ENCODE data around the gene DDX39A.
"Not testable (repeated sequence)": the region's sequence is repeated elsewhere in the genome, so short reads cannot be mapped to it uniquely, and the experiment has no call there.

Gene DDX39A

DNA sequence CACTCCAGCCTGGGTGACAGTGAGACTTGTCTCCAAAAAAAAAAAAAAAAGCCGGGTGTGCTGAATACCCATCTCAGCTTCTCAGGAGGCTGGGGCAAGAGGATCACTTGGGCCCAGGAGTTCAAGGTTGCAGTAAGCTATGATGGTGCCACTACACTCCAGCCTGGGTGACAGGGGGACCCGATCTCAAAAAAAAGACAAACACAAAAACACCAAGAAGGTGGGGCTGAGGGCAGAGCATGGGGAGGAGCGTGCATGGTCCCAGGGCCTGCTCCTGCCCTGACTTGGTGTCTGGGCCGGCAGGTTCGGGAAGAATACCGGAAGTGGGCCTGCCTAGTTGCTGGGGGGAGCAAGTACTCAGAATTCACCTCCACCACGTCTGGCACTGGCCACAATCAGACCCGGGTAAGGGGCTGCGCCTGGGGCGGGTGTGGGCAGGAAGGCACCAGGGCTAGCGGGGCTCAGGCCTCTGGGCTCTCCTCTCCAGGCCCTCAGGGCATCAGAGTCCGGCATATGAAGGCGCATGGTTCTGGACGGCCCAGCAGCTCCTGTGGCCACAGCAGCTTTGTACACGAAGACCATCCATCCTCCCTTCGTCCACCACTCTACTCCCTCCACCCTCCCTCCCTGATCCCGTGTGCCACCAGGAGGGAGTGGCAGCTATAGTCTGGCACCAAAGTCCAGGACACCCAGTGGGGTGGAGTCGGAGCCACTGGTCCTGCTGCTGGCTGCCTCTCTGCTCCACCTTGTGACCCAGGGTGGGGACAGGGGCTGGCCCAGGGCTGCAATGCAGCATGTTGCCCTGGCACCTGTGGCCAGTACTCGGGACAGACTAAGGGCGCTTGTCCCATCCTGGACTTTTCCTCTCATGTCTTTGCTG, 11.3 kb downstream of the DDX39A start:
- DNase-seq: no peak

DNA sequence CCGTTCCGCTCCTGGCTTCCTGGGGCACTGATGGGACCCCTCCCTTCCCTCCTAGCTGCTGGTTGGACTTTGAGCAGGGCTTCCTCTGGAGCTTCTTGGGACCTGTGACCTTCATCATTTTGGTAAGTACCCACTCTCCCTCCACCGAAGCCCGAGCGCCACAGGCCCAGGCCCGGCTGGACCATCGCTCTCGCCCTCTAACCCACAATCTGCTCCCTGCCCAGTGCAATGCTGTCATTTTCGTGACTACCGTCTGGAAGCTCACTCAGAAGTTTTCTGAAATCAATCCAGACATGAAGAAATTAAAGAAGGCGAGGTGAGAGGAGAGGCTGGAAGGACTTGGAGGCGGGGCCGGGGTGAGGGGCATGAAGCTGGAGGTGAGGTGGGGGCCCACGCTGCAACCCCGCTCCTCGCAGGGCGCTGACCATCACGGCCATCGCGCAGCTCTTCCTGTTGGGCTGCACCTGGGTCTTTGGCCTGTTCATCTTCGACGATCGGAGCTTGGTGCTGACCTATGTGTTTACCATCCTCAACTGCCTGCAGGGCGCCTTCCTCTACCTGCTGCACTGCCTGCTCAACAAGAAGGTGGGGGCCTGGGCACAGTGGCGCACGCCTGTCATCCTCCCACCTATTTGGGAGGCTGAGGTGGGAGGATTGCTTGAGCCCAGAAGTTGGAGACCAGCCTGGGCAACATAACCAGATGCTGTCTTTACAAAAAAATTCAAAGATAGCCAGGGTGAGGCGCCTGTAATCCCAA, 12.3 kb downstream of the DDX39A start:
- DNase-seq: no peak

DNA sequence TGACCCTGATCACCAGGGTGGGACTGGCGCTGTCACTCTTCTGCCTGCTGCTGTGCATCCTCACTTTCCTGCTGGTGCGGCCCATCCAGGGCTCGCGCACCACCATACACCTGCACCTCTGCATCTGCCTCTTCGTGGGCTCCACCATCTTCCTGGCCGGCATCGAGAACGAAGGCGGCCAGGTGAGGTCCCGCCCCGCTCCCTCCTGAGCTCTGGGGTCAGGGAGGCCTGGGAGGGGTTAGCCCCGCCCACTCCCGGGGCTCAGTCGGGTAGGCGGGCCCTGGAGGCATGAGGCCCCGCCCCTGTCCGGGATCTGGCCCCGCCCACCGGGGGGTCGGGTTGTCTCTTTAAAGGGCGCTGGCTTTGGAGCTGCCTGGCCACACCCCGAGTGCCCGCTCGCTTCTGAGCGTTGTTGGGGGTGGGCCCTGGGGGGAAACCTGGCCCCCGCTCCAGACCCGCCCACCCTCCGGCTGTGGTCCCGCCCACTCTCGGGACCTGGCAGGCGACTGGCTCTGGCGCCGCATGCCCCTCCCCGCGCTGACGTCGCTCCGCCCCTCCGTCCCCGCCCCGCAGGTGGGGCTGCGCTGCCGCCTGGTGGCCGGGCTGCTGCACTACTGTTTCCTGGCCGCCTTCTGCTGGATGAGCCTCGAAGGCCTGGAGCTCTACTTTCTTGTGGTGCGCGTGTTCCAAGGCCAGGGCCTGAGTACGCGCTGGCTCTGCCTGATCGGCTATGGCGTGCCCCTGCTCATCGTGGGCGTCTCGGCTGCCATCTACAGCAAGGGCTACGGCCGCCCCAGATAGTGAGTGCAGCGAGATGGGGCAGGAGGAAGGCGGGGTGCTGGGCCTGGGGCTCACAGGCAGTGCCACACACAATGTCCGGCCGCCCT, 13.1 kb downstream of the DDX39A start:
- peak; percentile 79 for DNase-seq

DNA sequence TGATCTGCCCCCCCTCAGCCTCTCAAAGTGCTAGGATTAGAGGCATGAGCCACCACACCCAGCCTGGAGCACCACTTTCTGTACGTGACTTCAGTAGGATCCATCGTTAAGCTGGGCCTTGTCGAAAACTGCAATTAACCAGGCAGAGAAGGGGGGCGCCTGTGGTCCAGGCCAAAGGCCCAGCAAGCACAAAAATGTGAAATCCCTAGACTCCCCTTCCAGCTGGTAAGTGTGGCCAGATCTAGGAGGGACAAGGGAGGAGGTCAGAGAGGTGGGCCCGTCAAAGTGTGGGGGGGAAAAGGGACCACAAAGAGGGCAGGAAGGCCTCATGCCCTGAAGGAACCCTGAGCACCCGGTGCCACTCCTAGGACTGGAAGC, 13.8 kb downstream of the DDX39A start:
- DNase-seq: no peak

DNA sequence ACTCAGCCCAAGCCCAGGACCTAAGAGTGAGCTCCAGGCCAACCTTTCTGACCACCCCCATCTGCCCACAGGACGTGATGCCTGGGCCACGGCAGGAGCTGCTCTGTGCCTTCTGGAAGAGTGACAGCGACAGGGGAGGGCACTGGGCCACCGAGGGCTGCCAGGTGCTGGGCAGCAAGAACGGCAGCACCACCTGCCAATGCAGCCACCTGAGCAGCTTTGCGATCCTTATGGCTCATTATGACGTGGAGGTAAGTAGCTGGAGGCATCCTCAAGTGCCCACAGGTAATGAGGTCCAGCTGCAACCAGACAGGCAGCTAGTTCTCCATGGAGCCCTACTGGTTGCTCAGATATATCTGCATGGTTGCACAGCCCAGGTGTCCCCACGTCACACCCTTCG, 14.8 kb downstream of the DDX39A start:
- DNase-seq: peak; percentile 20

- not testable (repeated sequence) for DNase-seq
Observed at GRCh38 chr19:14403145-14403930, 15.8 kb downstream of the DDX39A start.

- no peak for DNase-seq
Observed at GRCh38 chr19:14402332-14403144, 16.6 kb downstream of the DDX39A start.

DNA sequence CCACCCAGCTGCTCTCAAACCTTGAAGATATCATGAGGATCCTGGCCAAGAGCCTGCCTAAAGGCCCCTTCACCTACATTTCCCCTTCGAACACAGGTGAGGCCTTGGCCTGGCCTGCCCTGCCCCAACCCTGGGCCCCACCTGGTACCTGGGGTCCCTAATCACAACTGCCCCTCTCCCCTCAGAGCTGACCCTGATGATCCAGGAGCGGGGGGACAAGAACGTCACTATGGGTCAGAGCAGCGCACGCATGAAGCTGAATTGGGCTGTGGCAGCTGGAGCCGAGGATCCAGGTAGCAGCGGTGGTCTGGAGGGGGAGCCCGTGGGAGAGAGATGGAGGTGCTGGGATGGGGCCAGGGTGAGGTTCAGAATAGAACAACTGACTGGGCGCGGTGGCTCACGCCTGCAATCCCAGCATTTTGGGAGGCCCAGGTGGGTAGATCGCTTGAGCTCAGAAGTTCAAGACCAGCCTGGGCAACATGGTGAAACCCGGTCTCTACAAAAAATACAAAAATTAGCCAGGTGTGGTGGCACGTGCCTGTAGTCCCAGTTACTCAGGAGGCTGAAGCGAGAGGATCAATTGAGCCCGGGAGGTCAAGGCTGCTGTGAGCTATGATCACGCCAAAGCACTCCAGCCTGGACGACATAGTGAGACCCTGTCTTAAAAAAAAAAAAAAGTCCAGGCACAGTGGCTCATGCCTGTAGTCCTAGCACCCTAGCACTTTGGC, 17.5 kb downstream of the DDX39A start:
- DNase-seq: no peak

GRCh38 chr19:14400951-14401431, 18.1 kb downstream of the DDX39A start:
- DNase-seq: no peak

GRCh38 chr19:14397168-14397567, 22.0 kb downstream of the DDX39A start:
- DNase-seq: not testable (repeated sequence)

DNA sequence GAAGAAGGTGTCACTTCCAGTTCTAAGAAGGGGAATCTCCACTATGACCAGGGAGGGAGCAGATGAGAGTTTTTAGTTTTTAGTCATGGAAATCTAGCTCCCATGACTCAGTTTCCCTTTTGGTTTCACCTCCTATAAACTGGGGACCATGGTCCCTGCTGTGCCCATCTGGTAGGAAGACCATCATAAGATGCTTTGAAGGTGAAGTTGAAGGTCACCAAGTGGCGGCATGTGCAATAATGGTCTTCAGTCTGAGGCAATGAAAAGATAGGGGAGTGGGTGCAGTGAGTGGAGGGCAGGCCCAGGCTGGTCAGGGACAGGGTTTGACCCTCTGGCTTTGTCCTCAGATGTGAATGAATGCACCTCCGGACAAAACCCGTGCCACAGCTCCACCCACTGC, 22.4 kb downstream of the DDX39A start:
- DNase-seq: not testable (repeated sequence)

DNA sequence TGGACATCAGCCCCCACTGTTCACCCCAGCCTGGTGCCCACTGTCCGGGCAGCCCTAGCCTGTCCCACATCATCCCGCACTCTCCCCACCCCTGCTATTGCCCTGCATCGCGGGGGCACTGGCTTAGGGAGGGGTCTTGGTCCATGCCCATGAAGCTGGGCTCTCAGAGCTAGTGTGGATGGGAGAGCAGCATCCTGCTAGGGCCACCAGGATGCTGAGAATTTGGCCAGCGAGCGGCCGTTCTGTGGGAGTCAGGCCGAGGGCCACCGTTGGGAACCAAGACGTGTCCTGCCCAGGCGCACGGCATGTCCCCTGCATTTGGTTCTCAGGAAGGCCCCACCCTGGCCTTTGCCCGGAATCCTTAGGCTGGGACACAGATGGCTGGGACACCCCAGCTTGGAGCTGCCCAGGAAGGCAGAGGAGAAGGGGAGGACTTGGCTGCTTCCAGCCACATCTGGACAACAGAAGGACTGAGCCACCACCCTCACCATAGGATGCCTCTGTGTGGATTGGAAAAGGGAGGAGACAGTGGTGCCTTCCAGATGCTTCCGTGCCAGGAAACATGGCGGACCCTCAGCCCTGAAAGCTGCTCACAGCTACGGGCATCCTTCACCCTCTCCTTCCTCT, 23.3 kb downstream of the DDX39A start:
- DNase-seq: no peak

DNA sequence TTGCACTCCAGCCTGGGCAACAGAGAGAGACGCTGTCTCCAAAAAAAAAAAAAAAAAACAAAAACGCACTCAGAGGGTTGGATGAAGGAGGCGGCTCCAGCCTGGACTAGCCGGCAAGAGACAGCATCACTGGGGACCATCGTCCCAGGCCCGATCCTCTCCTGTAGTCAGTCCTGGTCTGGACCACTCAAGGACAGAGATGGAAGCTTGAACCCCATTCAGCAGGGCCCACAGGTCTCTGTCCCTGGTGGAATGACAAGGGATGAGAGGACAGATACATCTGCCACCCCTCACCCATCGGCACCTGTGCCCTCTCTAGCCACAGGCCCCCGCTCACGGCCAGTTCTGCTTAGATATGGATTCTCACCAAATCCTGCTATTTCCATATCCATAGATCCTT, 23.9 kb downstream of the DDX39A start:
- DNase-seq: no peak

DNA sequence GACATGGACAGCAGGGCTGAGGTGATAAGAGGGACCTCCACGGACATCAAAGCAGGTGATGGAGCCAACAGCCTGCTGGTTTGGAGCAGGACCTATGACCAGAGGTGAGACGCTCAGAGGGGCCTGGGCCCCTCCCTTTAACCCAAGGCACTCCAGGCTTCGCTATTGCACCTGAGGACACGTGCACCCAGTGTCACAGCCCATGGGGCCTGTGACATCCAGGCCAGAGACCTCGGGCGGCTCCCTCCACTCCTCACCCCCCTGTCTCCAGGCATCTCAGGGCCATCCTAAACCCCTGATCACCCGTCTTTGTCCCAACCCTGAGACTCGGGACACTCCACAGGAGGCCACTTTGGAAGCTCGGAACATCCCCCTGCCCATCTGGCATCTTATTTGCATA, 25.0 kb downstream of the DDX39A start:
- no peak for DNase-seq

- DNase-seq: no peak
Observed at GRCh38 chr19:14393329-14393728, 25.8 kb downstream of the DDX39A start.

DNA sequence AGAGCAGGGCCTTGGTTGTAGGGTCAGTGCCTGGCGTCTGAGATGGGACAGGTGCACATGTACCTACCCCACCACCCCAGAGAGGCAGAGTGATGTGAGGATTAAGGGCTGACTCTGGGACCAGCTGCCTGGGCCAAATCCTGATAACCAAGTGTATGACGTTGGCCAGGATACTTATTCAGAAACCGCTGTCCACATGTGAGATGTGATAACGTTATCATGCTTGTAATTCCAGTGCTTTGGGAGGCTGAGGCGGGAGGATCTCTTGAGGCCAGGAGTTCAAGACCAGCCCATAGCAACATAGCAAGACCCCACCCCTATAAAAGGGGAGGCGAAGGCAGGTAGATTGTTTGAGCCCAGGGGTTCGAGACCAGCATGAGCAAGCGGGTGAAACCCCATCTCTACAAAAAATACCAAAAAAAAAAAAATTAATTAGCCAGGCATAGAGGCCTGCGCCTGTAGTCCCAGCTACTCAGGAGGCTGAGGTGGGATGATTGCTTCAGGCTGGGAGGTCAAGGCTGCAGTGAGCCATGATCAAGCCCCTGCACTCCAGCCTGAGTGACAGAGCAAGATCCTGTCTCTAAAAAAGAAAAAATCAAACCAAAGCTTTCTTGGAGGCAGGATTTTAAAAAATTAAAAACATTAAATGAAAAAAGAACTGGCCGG, 27.9 kb downstream of the DDX39A start:
- no peak for DNase-seq

DNA sequence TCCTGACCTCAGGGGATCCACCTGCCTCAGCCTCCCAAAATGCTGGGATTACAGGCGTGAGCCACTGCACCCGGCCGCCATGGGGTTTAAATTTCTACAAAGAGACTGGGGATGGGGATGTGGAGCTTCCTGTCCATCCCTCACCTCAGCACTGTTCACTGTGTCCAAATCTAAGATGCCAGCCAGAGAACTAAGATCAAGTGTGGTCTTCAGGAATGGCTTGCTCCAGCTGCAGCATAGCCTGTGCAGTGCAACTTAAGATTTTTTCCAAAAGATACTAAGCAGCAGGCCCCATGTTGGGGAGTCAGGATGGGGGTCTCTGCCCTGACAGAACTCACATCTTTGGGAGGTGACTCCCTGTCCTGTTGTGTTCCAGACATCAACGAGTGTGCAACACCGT, 28.6 kb downstream of the DDX39A start:
- DNase-seq: no peak

DNA sequence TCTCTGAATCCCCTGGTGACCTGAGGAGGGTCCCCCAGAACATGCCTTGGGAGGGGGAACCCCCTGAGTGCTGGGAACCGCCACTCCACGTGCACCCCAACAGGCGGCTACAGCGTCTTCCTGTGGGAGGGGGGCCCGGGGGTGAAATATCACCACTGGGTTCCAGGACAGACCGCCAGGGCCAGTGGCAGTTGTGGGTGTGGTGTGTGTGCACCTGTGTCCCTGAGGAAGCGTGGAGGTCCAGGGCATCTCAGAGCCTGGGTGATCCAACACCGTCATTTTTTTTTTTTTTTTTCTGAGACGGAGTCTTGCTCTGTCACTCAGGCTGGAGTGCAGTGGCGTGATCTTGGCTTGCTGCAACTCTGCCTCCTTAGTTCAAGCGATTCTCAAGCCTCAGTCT, 33.6 kb downstream of the DDX39A start:
- DNase-seq: no peak

All from NCI-H2171 treated with DMSO at 0.1 percent for 48 hours (cell line).